Fibroblast of mammary gland (primary cell): ENCODE data around the gene CRYBA2.

ENCODE experiments used
- DNase-seq: peaks from one replicate; pipeline ENCODE4 v3.0.0-alpha.2; 2010; ENCODE audit warnings: low read depth
- H3K4me3 ChIP-seq: 2 replicates; pipeline ENCODE4 v1.5.1; 2011; ENCODE audit warnings: low read depth, mild to moderate bottlenecking, low read length, moderate library complexity; ENCODE audit not compliant: control insufficient read depth
- TF ChIP-seq, protein P1 (sequence below): conservative IDR thresholded peaks from 2 replicates; pipeline ENCODE4 v1.5.1; 2011; ENCODE audit warnings: low read depth, low read length, inconsistent platforms; ENCODE audit not compliant: control insufficient read depth, insufficient read depth

Gene CRYBA2

DNA sequence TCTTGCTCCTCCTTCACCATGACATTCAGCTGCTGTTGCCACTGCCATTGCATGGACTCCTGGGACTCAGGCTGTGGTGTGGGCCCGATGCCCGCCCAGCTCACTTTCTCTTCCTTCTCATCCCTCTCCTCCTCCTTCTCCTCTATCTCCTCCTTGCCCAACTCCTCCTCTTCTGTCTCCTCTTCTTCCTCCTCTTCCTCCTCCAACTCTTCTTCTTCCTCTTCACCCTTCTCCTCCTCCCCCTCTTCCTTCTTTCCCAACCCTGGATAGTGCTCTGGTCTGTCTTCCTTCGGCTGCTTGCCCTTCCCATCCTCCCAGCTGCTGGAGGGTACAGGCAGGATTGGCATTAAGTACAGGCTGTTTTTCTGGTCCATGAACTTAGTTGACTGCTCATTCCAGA lies 10.8 kb upstream of the CRYBA2 start:
- H3K4me3 ChIP-seq: no peak overlapping the region
- DNase-seq: no peak
- TF ChIP-seq, protein P1, sequence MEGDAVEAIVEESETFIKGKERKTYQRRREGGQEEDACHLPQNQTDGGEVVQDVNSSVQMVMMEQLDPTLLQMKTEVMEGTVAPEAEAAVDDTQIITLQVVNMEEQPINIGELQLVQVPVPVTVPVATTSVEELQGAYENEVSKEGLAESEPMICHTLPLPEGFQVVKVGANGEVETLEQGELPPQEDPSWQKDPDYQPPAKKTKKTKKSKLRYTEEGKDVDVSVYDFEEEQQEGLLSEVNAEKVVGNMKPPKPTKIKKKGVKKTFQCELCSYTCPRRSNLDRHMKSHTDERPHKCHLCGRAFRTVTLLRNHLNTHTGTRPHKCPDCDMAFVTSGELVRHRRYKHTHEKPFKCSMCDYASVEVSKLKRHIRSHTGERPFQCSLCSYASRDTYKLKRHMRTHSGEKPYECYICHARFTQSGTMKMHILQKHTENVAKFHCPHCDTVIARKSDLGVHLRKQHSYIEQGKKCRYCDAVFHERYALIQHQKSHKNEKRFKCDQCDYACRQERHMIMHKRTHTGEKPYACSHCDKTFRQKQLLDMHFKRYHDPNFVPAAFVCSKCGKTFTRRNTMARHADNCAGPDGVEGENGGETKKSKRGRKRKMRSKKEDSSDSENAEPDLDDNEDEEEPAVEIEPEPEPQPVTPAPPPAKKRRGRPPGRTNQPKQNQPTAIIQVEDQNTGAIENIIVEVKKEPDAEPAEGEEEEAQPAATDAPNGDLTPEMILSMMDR: no peak

DNA sequence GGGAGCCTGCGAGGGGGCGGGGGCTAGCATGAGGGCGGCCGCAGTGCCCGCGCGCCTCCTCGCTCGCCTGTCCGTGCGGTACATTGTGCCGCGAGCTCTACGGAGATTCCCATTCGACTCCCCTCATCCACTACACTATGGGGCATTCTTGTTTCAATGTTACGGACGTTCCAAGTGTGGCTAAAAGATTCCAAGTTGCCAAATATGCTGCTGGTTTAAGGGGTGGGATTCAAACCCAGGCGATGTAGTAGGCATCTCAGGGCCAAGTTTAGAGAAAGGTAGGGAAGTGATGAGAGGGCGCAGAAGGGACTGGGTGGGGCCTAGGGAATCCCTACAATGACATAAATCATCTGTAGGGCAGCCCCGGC lies 10.0 kb upstream of the CRYBA2 start:
- TF ChIP-seq, protein P1: no peak
- no peak for DNase-seq
- H3K4me3 ChIP-seq: no peak overlapping the region

DNA sequence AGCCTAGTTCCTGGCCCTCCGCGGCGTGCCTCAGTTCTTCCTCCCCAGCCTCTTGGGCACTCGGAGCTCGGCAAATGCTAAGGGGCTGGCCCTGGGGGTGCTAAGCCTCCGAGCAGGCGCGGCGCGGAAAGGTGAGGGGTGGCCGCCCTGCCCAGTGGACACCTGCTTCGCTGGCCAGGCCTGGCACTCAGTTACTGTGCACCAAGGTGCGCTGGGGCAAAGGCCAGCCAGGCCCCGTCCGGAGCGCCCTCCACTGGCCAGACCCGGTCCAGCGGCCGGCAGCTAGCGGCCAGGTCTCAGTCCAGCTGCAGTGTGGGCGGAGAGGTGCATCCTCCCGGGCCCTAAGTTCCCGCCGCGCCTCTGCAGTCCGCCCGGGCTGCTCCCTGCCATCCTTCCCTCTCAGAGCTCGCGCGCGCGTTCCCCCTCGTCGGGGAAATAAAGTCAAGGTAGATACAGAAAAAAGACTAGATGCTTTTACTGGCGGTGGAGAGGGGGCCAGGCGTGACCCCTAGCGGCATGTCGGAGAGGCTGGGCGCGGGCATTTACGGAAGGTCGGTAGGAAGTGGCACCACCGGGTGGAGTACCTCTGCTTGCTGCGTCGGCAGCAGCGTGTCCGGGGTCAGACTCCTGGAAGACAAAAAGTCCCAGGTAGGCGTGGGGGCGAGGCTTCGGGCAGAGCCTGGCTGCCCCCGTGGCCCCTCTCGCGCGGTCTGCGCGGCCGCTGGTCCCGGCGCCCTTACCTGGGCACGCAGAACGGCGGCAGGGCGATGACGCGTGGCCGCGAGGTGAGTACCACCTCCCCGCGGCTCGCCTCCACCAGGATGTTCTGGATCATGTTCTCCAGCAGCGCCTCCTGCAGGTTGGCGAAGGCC lies 9.4 kb upstream of the CRYBA2 start:
- DNase-seq: peak; percentile 30
- TF ChIP-seq, protein P1: peak; percentile 23
- H3K4me3 ChIP-seq: no peak overlapping the region

DNA sequence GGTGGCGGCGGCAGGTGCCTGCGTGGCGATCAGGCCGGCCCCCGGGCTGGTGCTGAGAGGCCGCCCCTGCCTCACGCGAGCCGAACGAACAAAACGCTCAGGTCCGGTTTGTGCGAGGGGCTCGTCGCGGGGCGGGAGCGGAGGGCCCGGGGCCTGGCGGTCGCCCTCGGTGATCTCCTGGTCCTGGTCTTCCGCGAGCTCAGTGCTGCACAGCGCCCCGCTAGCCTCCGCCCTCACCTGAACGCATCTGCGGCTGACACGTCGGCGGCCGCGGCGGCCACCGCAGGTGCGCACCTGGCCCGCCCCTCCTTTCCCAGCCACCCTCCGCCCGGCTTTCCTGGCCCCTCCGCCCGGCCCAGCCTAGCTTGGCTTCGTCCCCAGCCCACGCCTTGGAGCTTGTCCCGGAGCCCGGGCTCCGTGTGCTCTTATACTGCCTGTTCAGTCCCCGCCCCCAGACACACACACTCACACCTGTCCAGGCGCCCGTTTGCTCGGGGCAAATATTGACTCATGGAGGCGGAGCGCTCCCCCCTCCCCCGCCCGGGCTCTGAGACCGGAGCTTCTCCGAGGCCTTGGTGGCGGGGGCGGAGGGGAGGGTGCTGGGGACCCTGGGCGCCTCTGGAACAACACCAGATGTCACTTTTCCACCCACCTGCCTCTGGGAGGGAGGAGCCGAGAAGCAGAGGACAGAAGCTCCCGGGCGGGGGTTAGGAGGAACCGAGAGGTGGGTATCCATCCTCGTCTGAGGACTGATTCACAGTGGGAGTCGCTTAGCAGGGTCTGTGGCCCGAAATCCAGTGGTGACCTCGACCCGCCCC lies 8.6 kb upstream of the CRYBA2 start:
- DNase-seq: no peak
- TF ChIP-seq, protein P1: no peak
- H3K4me3 ChIP-seq: no peak overlapping the region

DNA sequence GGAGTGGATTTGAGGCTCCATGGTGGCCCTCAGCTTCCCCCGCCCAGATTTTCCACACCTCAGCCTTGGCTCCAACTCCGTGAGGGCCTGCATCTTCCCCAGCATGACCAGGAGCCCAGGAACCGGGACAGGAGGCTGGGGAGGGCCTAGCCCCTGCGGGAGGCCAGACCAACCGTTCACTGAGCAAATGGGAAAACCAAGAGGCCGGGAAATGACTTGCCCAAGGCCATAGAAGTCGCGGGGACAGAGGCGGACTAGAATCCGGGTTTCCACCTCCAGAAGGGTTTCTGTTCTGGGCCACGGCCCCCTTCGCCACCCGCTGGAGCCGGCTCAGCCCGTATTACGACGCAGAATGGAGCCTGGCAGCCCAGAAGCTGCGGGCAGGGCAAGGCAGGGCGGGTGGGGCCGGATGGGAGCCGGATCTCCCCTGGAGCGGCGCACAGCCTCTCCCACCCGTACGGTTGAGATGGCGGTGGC lies 7.9 kb upstream of the CRYBA2 start:
- no peak for DNase-seq
- H3K4me3 ChIP-seq: no peak overlapping the region
- TF ChIP-seq, protein P1: no peak

DNA sequence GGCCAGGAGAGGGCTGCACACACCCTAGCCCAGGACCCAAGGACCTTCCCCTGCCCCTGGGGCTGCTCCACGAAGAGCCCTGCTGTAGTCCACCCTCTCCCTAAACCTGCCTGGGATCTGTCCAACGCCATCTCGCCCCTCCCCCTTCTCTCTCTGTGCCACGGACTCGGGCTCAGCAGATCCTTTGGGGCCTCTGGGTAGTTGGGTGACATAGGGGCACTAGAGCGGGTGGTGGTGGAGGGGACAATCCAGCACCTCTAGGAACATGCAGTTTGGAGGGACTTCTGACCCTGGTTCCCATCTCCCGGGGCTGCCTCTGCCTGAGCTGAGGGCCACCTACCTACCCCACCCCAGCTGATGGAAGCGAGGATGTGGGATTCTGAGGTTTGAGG lies 7.3 kb upstream of the CRYBA2 start:
- DNase-seq: no peak
- TF ChIP-seq, protein P1: no peak
- H3K4me3 ChIP-seq: no peak overlapping the region
